ENCODE results near the gene MINDY4. TPM values are rescaled to one million over a fixed set of nuclear protein-coding genes. Genes with fewer than 3 reads are reported as not detected.

The MINDY4 gene
- total and polyA plus RNA-seq, 2 donors (not counting 1 experiment from before 2014, with no cell fraction given): 0.12 to 1.1 TPM

GRCh38 chr7:30899066-30899465, 127.8 kb downstream of the MINDY4 start:
- H3K4me1 ChIP-seq (ENCODE audit: control insufficient read depth in 2 of 2, insufficient read depth in 2 of 2, low read length in 2 of 2): no peaks in the 10 kb centered on the region
- no peaks in the 10 kb centered on the region for H4K20me1 ChIP-seq (ENCODE audit: control insufficient read depth, insufficient read depth, low read length, poor library complexity, severe bottlenecking)
- TF ChIP-seq CTCF (IDR thresholded peaks at IDR 0.05): no peak
- TF ChIP-seq EZH2 (IDR thresholded peaks at IDR 0.05; ENCODE audit: borderline replicate concordance, insufficient read depth, low read depth, low read length, poor library complexity, severe bottlenecking): no peak
- no peak overlapping the region for H3K9ac ChIP-seq (ENCODE audit: low read length)
- Mint-ChIP-seq H3K27ac (no peak overlapping the region), H3K4me1 (no peaks in the 10 kb centered on the region), H3K4me3 (no peak overlapping the region), H3K27me3 (peaks cover 12% of the 10 kb centered on the region), H3K9me3 (ENCODE audit: insufficient read depth) (no peaks in the 10 kb centered on the region)
- ATAC-seq (ENCODE audit: low read depth) (no peak), DNase-seq (no peak)
- H2AFZ ChIP-seq (ENCODE audit: insufficient read depth, low read depth, low read length, poor library complexity, severe bottlenecking): no peak overlapping the region
- intact Hi-C loops (cut with micrococcal nuclease): no loop called here
- no peaks in the 10 kb centered on the region for H3K9me3 ChIP-seq (ENCODE audit: control extremely low read depth in 1 of 3, control insufficient read depth in 2 of 3, insufficient read depth in 1 of 3, low read length in 2 of 3)
- WGBS (ENCODE audit: insufficient coverage): 95% methylated on average over 3 of the region's 7 CpGs
- H3K4me3 ChIP-seq (ENCODE audit: control extremely low read depth in 1 of 5, extremely low read depth in 1 of 5, insufficient read depth in 1 of 5, low read depth in 2 of 5, low read length in 4 of 5): no peak overlapping the region
- H3K27me3 ChIP-seq (replicated peaks in 1 of 4; ENCODE audit: control extremely low read depth in 1 of 4, control insufficient read depth in 3 of 4, insufficient read depth in 4 of 4, low read length in 3 of 4): no peaks in the 10 kb centered on the region
- no peaks in the 10 kb centered on the region for H3K79me2 ChIP-seq (ENCODE audit: control insufficient read depth, insufficient read depth, low read length)
- ChIA-PET CTCF (no interaction called here), POLR2A (no interaction called here)
- H3K36me3 ChIP-seq (replicated peaks in 1 of 2; ENCODE audit: control extremely low read depth in 1 of 2, control insufficient read depth in 1 of 2, extremely low read depth in 1 of 2, insufficient read depth in 2 of 2, low read length in 1 of 2): no peaks in the 10 kb centered on the region
- H3K4me2 ChIP-seq (replicated peaks; ENCODE audit: low read depth, low read length, poor library complexity, severe bottlenecking): no peak overlapping the region
- H3K27ac ChIP-seq (ENCODE audit: low read length in 2 of 2): no peak overlapping the region

- no peak overlapping the region for H2AFZ ChIP-seq (ENCODE audit: insufficient read depth, low read depth, low read length, poor library complexity, severe bottlenecking)
- Mint-ChIP-seq H3K27me3 (peaks cover 7% of the 10 kb centered on the region), H3K4me3 (no peak overlapping the region), H3K4me1 (no peaks in the 10 kb centered on the region), H3K27ac (no peak overlapping the region), H3K9me3 (ENCODE audit: insufficient read depth) (no peaks in the 10 kb centered on the region)
- H3K4me1 ChIP-seq (ENCODE audit: control insufficient read depth in 2 of 2, insufficient read depth in 2 of 2, low read length in 2 of 2): no peaks in the 10 kb centered on the region
- H3K36me3 ChIP-seq (replicated peaks in 1 of 2; ENCODE audit: control extremely low read depth in 1 of 2, control insufficient read depth in 1 of 2, extremely low read depth in 1 of 2, insufficient read depth in 2 of 2, low read length in 1 of 2): no peaks in the 10 kb centered on the region
- DNase-seq (no peak), ATAC-seq (ENCODE audit: low read depth) (no peak)
- no peak overlapping the region for H3K27ac ChIP-seq (ENCODE audit: low read length in 2 of 2)
- H3K4me3 ChIP-seq (ENCODE audit: control extremely low read depth in 1 of 5, extremely low read depth in 1 of 5, insufficient read depth in 1 of 5, low read depth in 2 of 5, low read length in 4 of 5): no peak overlapping the region
- ChIA-PET POLR2A (no interaction called here), CTCF (no interaction called here)
- TF ChIP-seq EZH2 (IDR thresholded peaks at IDR 0.05; ENCODE audit: borderline replicate concordance, insufficient read depth, low read depth, low read length, poor library complexity, severe bottlenecking) (no peak), CTCF (IDR thresholded peaks at IDR 0.05) (no peak)
- H3K79me2 ChIP-seq (ENCODE audit: control insufficient read depth, insufficient read depth, low read length): no peaks in the 10 kb centered on the region
- no peaks in the 10 kb centered on the region for H4K20me1 ChIP-seq (ENCODE audit: control insufficient read depth, insufficient read depth, low read length, poor library complexity, severe bottlenecking)
- no peaks in the 10 kb centered on the region for H3K9me3 ChIP-seq (ENCODE audit: control extremely low read depth in 1 of 3, control insufficient read depth in 2 of 3, insufficient read depth in 1 of 3, low read length in 2 of 3)
- H3K4me2 ChIP-seq (replicated peaks; ENCODE audit: low read depth, low read length, poor library complexity, severe bottlenecking): no peak overlapping the region
- H3K27me3 ChIP-seq (replicated peaks in 1 of 4; ENCODE audit: control extremely low read depth in 1 of 4, control insufficient read depth in 3 of 4, insufficient read depth in 4 of 4, low read length in 3 of 4): no peaks in the 10 kb centered on the region
- intact Hi-C loops (cut with micrococcal nuclease): no loop called here
- no peak overlapping the region for H3K9ac ChIP-seq (ENCODE audit: low read length)
- 65% methylated on average over 5 of the region's 6 CpGs for WGBS (ENCODE audit: insufficient coverage)
Observed at GRCh38 chr7:30899630-30900029, 128.4 kb downstream of the MINDY4 start.
